Islet precursor cell (in vitro differentiated cells): ENCODE data around the gene GOLGA5.
"Not testable (repeated sequence)": the region's sequence is repeated elsewhere in the genome, so short reads cannot be mapped to it uniquely, and the experiment has no call there.

Source experiments
- DNase-seq: peaks from one replicate; pipeline ENCODE4 v3.0.0-alpha.2; 2018

Gene GOLGA5

GRCh38 chr14:92793709-92794546 is at the start of gene GOLGA5:
GOLGA5 (plus strand) TSS chr14:92794305; CDS start chr14:92797438, 3,133 bp downstream.
- peak; percentile 99 for DNase-seq

- DNase-seq = no peak
Observed at GRCh38 chr14:92747701-92748258, 46.3 kb upstream of the GOLGA5 start.

- DNase-seq = peak; percentile 98
Observed at GRCh38 chr14:92748259-92749016, 45.7 kb upstream of the GOLGA5 start, which contains the start of gene LGMN. LGMN (minus strand) TSS chr14:92748627; CDS start chr14:92732786, 15,841 bp downstream.

GRCh38 chr14:92750222-92750728 is 43.8 kb upstream of the GOLGA5 start:
- DNase-seq = not testable (repeated sequence)

- DNase-seq = no peak
Observed at GRCh38 chr14:92750994-92751400, 43.1 kb upstream of the GOLGA5 start.

GRCh38 chr14:92751819-92752218 is 42.3 kb upstream of the GOLGA5 start:
- no peak for DNase-seq

- DNase-seq = no peak
Observed at GRCh38 chr14:92753250-92753649, 40.9 kb upstream of the GOLGA5 start.

GRCh38 chr14:92754966-92755365 is 39.1 kb upstream of the GOLGA5 start:
- peak; percentile 60 for DNase-seq

GRCh38 chr14:92755495-92755894 is 38.6 kb upstream of the GOLGA5 start:
- no peak for DNase-seq

- DNase-seq = no peak
Observed at GRCh38 chr14:92756446-92756845, 37.7 kb upstream of the GOLGA5 start.

- DNase-seq = no peak
Observed at GRCh38 chr14:92759300-92759678, 34.8 kb upstream of the GOLGA5 start.

- no peak for DNase-seq
Observed at GRCh38 chr14:92759679-92760523, 34.2 kb upstream of the GOLGA5 start.

- DNase-seq = peak; percentile 62
Observed at GRCh38 chr14:92760524-92760805, 33.6 kb upstream of the GOLGA5 start.

GRCh38 chr14:92763666-92764631 is 30.2 kb upstream of the GOLGA5 start:
- not testable (repeated sequence) for DNase-seq

- DNase-seq = not testable (repeated sequence)
Observed at GRCh38 chr14:92768236-92768635, 25.9 kb upstream of the GOLGA5 start.

GRCh38 chr14:92768795-92769194 is 25.3 kb upstream of the GOLGA5 start:
- no peak for DNase-seq

- no peak for DNase-seq
Observed at GRCh38 chr14:92770484-92770883, 23.6 kb upstream of the GOLGA5 start.

- DNase-seq = no peak
Observed at GRCh38 chr14:92774572-92774971, 19.5 kb upstream of the GOLGA5 start.

GRCh38 chr14:92775292-92775691 is 18.8 kb upstream of the GOLGA5 start:
- DNase-seq = not testable (repeated sequence)

GRCh38 chr14:92778868-92779565 is 15.1 kb upstream of the GOLGA5 start:
- not testable (repeated sequence) for DNase-seq
